ENCODE measurements around the gene WIPF2. TPM values are rescaled to one million over a fixed set of nuclear protein-coding genes. Genes with fewer than 3 reads are reported as not detected.

WIPF2 gene
- total and polyA plus RNA-seq, 8 donors, result 6.3 to 21.7 (median 13.8) TPM

DNA sequence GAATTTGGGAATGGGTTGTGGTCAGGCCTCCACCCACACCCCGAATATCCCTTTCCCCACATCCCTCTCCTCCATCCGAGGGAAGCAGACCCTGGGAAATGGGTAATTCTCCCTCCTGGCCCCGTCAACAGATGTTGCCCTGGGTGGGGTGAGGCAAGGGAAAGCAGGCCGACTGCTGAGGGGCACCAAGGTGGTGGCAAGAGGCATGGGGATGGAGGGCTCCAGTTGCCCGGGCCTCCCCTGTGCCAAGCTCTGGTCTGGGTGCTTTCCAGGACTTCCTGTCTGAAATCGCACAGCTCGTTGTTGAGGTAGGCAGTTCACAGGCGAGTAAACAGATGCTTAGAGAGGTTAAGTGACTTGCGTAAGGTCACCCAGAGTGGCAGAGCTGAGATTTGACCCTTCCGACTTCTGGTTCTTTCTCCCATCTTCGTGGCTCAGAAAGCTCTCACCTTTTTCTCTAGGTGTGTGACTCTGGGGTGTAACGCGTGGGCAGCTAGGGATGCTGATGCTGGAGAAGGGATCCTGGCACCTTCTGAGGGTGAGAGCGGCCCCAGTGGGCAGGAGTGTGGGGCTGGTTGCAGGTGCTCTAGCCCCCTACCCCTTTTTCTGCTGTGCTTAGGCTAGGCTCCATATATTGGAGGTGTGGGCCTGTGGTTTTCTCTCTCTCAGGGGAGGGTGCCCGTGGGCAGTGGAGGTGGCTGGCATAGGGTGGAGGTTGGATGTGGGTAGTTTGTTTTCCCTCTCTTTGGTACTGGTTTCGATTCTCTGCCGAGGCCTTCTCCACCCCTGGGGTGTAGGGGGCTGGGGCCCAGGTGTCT lies 107.1 kb downstream of the WIPF2 start:
- ATAC-seq (no peak), FAIRE-seq (no peak)

DNA sequence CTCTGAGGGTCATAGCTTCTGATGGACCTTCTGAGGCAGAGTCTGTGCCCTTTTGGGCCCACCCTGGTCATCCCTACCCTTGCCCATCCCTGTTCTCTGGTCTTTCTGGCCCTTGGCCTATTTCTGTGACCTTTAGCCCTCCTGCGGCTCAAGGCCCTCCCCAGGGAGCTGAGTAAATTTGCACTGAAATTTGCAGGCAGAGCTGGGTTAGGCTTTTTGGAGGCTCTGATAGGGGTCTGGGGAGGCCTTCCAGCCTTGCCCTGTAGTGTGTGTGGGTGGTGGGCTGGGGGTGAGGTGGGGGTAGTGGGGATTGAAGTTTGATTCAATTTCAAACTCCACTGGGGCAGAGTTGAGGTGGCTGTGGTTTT lies 107.7 kb downstream of the WIPF2 start:
- intact Hi-C loops (cut with DNase I), result no loop called here
- no peaks in the 10 kb centered on the region for H3K27me3 ChIP-seq
- DNase-seq (peak in 1 of 6 donors; percentile 27), FAIRE-seq (no peak), ATAC-seq (no peak)
- H3K27ac ChIP-seq, result peak overlapping the region in 2 of 4 donors; percentile 11 to 50
- no peak overlapping the region for H3K4me3 ChIP-seq
- 9 to 13% methylated on average over 1 of the region's 1 CpG for WGBS, 2 donors
- H3K9me3 ChIP-seq, result no peaks in the 10 kb centered on the region
- TF ChIP-seq, protein P1, sequence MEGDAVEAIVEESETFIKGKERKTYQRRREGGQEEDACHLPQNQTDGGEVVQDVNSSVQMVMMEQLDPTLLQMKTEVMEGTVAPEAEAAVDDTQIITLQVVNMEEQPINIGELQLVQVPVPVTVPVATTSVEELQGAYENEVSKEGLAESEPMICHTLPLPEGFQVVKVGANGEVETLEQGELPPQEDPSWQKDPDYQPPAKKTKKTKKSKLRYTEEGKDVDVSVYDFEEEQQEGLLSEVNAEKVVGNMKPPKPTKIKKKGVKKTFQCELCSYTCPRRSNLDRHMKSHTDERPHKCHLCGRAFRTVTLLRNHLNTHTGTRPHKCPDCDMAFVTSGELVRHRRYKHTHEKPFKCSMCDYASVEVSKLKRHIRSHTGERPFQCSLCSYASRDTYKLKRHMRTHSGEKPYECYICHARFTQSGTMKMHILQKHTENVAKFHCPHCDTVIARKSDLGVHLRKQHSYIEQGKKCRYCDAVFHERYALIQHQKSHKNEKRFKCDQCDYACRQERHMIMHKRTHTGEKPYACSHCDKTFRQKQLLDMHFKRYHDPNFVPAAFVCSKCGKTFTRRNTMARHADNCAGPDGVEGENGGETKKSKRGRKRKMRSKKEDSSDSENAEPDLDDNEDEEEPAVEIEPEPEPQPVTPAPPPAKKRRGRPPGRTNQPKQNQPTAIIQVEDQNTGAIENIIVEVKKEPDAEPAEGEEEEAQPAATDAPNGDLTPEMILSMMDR (IDR thresholded peaks at IDR 0.05), result no peak
- no peaks in the 10 kb centered on the region for H3K36me3 ChIP-seq
- peaks cover 19 to 64% (median 43%) of the 10 kb centered on the region in 3 donors for H3K4me1 ChIP-seq

More for the DNA sequence above, 107.1 kb downstream of the WIPF2 start:
- H3K27ac ChIP-seq, result peak overlapping the region in 2 of 4 donors; percentile 11 to 50
- no peaks in the 10 kb centered on the region for H3K9me3 ChIP-seq
- H3K27me3 ChIP-seq, result no peaks in the 10 kb centered on the region
- intact Hi-C loops (cut with DNase I), result no loop called here
- no peak overlapping the region for H3K4me3 ChIP-seq
- TF ChIP-seq, protein P1 (IDR thresholded peaks at IDR 0.05), result no peak
- H3K36me3 ChIP-seq, result no peaks in the 10 kb centered on the region
- WGBS, 2 donors, result 63 to 65% methylated on average over 16 to 17 of the region's 17 CpGs
- H3K4me1 ChIP-seq, result peaks cover 13 to 64% (median 38%) of the 10 kb centered on the region in 3 donors
- DNase-seq, result peak in 1 of 6 donors; percentile 37

DNA sequence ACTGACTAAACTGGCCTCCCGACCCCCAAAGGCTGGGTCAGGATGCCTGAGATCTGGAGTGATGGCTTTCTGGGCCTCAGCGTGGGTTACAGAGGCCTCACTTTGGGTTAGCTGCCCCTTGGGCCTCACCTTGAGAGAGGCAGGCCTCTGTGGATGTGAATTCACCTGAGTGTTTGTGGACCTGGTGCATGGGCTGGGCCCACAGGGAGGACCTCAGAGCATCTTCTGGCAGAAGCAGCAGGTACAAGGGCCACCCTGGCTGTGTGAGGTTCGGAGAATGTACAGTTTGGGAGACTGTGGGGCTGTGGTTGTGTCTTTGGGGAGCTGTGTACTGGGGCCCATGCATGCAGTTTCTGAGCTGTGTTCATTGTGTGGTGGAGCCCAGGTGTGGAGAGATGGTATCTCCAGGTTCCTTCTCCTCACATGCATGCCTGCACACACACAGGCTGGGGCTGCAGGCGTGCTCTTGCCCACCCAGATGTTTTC lies 108.2 kb downstream of the WIPF2 start:
- intact Hi-C loops (cut with DNase I), result no loop called here
- H3K9me3 ChIP-seq, result no peaks in the 10 kb centered on the region
- DNase-seq (peak in 1 of 6 donors; percentile 25), ATAC-seq (no peak), FAIRE-seq (no peak)
- H3K27ac ChIP-seq, result peak overlapping the region in 1 of 4 donors; percentile 11
- 68 to 85% methylated on average over 4 of the region's 4 CpGs for WGBS, 2 donors
- no peaks in the 10 kb centered on the region for H3K27me3 ChIP-seq
- no peak overlapping the region for H3K4me3 ChIP-seq
- H3K36me3 ChIP-seq, result no peaks in the 10 kb centered on the region
- TF ChIP-seq, protein P1 (IDR thresholded peaks at IDR 0.05), result no peak
- peaks cover 24 to 65% (median 48%) of the 10 kb centered on the region in 3 donors for H3K4me1 ChIP-seq

DNA sequence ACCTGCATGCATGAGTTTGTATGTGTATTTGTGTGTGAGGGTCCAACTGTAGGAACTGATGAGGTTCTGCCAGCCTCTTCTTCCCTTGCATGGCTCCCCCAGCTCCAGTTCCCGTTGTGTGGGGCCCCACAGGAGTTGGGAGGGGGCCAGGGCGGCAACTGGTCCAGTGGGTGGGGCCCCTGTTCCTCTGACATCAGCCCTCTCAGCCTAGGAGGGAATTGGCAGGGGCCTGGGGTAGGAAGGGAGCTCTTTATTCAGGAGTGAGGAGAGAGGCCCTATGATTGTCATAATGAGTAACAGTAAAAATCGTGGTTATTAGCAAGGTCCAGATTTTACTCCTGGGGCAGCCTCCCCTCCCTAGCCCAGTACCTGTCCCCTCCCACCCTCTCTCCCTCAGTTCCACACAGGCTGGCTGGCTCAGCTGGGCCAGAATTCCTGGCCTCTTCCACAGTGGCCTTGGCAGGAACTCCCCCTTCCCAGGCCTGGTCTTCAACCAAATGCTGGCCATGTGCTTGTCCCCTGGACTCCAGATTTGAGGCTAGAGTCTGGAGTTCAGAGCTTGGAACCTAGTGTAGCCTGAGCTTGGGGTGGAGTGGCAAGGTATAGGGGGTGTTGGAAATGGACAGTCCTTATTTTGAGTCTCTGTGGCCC lies 108.8 kb downstream of the WIPF2 start:
- H3K9me3 ChIP-seq, result no peaks in the 10 kb centered on the region
- 19 to 25% methylated on average over 3 of the region's 3 CpGs for WGBS, 2 donors
- H3K27me3 ChIP-seq, result no peaks in the 10 kb centered on the region
- FAIRE-seq (no peak), DNase-seq (no peak), ATAC-seq (no peak)
- no peak overlapping the region for H3K4me3 ChIP-seq
- peak overlapping the region in 1 of 4 donors; percentile 18 for H3K27ac ChIP-seq
- intact Hi-C loops (cut with DNase I), result no loop called here
- H3K36me3 ChIP-seq, result no peaks in the 10 kb centered on the region
- peaks cover 30 to 70% (median 54%) of the 10 kb centered on the region in 3 donors for H3K4me1 ChIP-seq
- TF ChIP-seq, protein P1 (IDR thresholded peaks at IDR 0.05), result no peak
